ENCODE results near the gene BOC. TPM values are rescaled to one million over a fixed set of nuclear protein-coding genes. Genes with fewer than 3 reads are reported as not detected.

The BOC gene
- total and polyA plus RNA-seq, 2 of the 13 experiments (the other 11 are each of a cell fraction or from before 2014, with no cell fraction given) = 0.04 TPM; not detected in 1

- FAIRE-seq (no peak), DNase-seq (ENCODE audit: low spot score) (no peak), ATAC-seq (no peak)
- in situ Hi-C loops (cut with HindIII; ENCODE audit: extremely low pct_ligation_motif_present, low pct_unique_long_range_greater_than_20kb) = no loop called here
- WGBS (ENCODE audit: low lambda C conversion rate) = no CpG with 5 or more reads among the region's 2 CpGs
- H3K4me3 ChIP-seq (replicated peaks in 1 of 3; ENCODE audit: insufficient read depth in 1 of 3, low read depth in 2 of 3, low read length in 3 of 3) = no peak overlapping the region
- intact Hi-C loops (cut with micrococcal nuclease; ENCODE audit: unreplicated experiment) = no loop called here
- H3K36me3 ChIP-seq (replicated peaks in 1 of 2; ENCODE audit: control insufficient read depth in 1 of 2, insufficient read depth in 2 of 2, low read length in 2 of 2) = no peaks in the 10 kb centered on the region
- H3K27me3 ChIP-seq (ENCODE audit: control insufficient read depth in 1 of 2, insufficient read depth in 2 of 2, low read length in 2 of 2) = peaks cover 0 to 41% of the 10 kb centered on the region in 2 experiments; a peak in 3 of 5 replicates
- POLR2A ChIA-PET = no interaction called here
- H3K4me1 ChIP-seq (ENCODE audit: insufficient read depth, low read length) = 0 out of 2 replicates have a peak, but pooled peaks cover 6% of the 10 kb centered on the region
- H4K20me1 ChIP-seq (ENCODE audit: insufficient read depth, low read length) = no peaks in the 10 kb centered on the region
- no peak overlapping the region for H3K27ac ChIP-seq (ENCODE audit: extremely low read length, insufficient read depth, low read length)
- TF ChIP-seq ZFP41 (CRISPR knock-in tag; IDR thresholded peaks at IDR 0.05; ENCODE audit: borderline replicate concordance) (no peak), KLF6 (CRISPR knock-in tag; IDR thresholded peaks at IDR 0.05) (no peak), SOX13 (IDR thresholded peaks at IDR 0.05) (no peak), SOX13 (CRISPR knock-in tag; conservative IDR thresholded peaks at IDR 0.05 in 1 of 2, IDR thresholded peaks at IDR 0.05 in 1 of 2) (no peak), ZNF747 (CRISPR knock-in tag; IDR thresholded peaks at IDR 0.05; ENCODE audit: borderline replicate concordance) (no peak), NR2C2 (CRISPR knock-in tag; IDR thresholded peaks at IDR 0.05; ENCODE audit: borderline replicate concordance) (no peak), SRY (CRISPR knock-in tag; IDR thresholded peaks at IDR 0.05) (no peak), BRD4 (CRISPR knock-in tag; IDR thresholded peaks at IDR 0.05) (no peak), ZNF20 (CRISPR knock-in tag; IDR thresholded peaks at IDR 0.05) (no peak), NCOA1 (CRISPR knock-in tag; IDR thresholded peaks at IDR 0.05) (no peak), ZNF674 (CRISPR knock-in tag; IDR thresholded peaks at IDR 0.05; ENCODE audit: low read depth) (no peak), ZNF577 (CRISPR knock-in tag; IDR thresholded peaks at IDR 0.05; ENCODE audit: borderline replicate concordance, low read depth) (no peak), KDM6A (CRISPR knock-in tag; IDR thresholded peaks at IDR 0.05; ENCODE audit: low read depth) (no peak), GMEB1 (CRISPR knock-in tag; IDR thresholded peaks at IDR 0.05; ENCODE audit: borderline replicate concordance) (no peak), CHD2 (IDR thresholded peaks at IDR 0.05; ENCODE audit: low read depth, low read length) (no peak)
- H3K79me2 ChIP-seq (ENCODE audit: insufficient read depth, low read length) = no peaks in the 10 kb centered on the region
- H3K9me3 ChIP-seq (ENCODE audit: low read length) = no peaks in the 10 kb centered on the region
- CTCF ChIA-PET (ENCODE audit: low intra/inter-chr PET ratio, low total read pairs) = no interaction called here
- BruUV-seq (replicated peaks) = no TSS peak
- H3K4me2 ChIP-seq (ENCODE audit: low read depth, low read length) = no peak overlapping the region
- no peak overlapping the region for H3K9ac ChIP-seq (ENCODE audit: insufficient read depth, low read depth, low read length)
- H2AFZ ChIP-seq (ENCODE audit: low read length) = no peak overlapping the region
Measured at GRCh38 chr3:113263020-113263419, 51.7 kb downstream of the BOC start.

Data from HepG2 (cell line).